ENCODE measurements around the gene BTN1A1. TPM values are rescaled to one million over a fixed set of nuclear protein-coding genes. Genes with fewer than 3 reads are reported as not detected.

Gene BTN1A1
- total and polyA plus RNA-seq, 10 of the 15 experiments (the other 5 are each of a cell fraction or from before 2014, with no cell fraction given) = 0.05 to 2.2 (median 0.87) TPM

GRCh38 chr6:26537160-26537845 is 37.2 kb downstream of the BTN1A1 start (continued):
- TF ChIP-seq ZBTB4 (CRISPR knock-in tag; IDR thresholded peaks at IDR 0.05) (no peak), EZH2 (IDR thresholded peaks at IDR 0.05; ENCODE audit: borderline replicate concordance, control insufficient read depth, low read depth, low read length) (no peak), TBL1XR1 (IDR thresholded peaks at IDR 0.05; ENCODE audit: low read depth, low read length) (peak; percentile 39; the same call in 1 of the 2 replicates), SMAD5 (IDR thresholded peaks at IDR 0.05; ENCODE audit: low read depth) (no peak), IKZF2 (IDR thresholded peaks at IDR 0.05) (peak; percentile 86 to 88), JUND (IDR thresholded peaks at IDR 0.05; ENCODE audit: low read depth, low read length) (no peak), MYC (IDR thresholded peaks at IDR 0.05; ENCODE audit: insufficient read depth, insufficient read length, insufficient replicate concordance, low read length, severe bottlenecking) (peak; percentile 39), GATAD2B (conservative IDR thresholded peaks at IDR 0.05; ENCODE audit: low read depth) (peak; percentile 53; the same call in 1 of the 2 replicates), SMAD1 (IDR thresholded peaks at IDR 0.05; ENCODE audit: low read depth, partially characterized antibody) (no peak), IRF4 (IDR thresholded peaks at IDR 0.05; ENCODE audit: low read depth, low read length) (peak; percentile 37; the same call in 1 of the 2 replicates), RFX5 (IDR thresholded peaks at IDR 0.05; ENCODE audit: low read depth, low read length) (no peak), FOS (IDR thresholded peaks at IDR 0.05; ENCODE audit: borderline replicate concordance, extremely low read depth, insufficient read length) (no peak), YY1 (IDR thresholded peaks at IDR 0.05; ENCODE audit: low read depth, low read length) (peak; percentile 85), SUPT20H (IDR thresholded peaks at IDR 0.05; ENCODE audit: borderline replicate concordance, control insufficient read depth, low read depth, low read length) (no peak), ZBED1 (IDR thresholded peaks at IDR 0.05; ENCODE audit: borderline replicate concordance) (no peak; the same call in 1 of the 2 replicates), REST (IDR thresholded peaks at IDR 0.05; ENCODE audit: low read depth, low read length) (no peak), RAD21 (IDR thresholded peaks at IDR 0.05; ENCODE audit: insufficient read depth, low read depth, low read length) (no peak), TCF3 (IDR thresholded peaks at IDR 0.05; ENCODE audit: borderline replicate concordance, insufficient read depth, low read depth, low read length) (peak; percentile 58; the same call in 1 of the 2 replicates), EGR1 (IDR thresholded peaks at IDR 0.05; ENCODE audit: borderline replicate concordance in 1 of 2, low read depth in 2 of 2, low read length in 2 of 2) (0 out of 3 replicates have a peak, but pooled peaks of 1 of the 2 experiments have one; percentile 22), E2F8 (IDR thresholded peaks at IDR 0.05; ENCODE audit: low read depth, partially characterized antibody) (no peak)

All from GM12878 (cell line).